ENCODE measurements around the gene TRIM43.
"Not testable (repeated sequence)": the region's sequence is repeated elsewhere in the genome, so short reads cannot be mapped to it uniquely, and the experiment has no call there.

Gene TRIM43

GRCh38 chr2:95589777-95590536, 1.8 kb upstream of the TRIM43 start:
- H3K4me3 ChIP-seq (ENCODE audit: insufficient read depth, low read depth, low read length); H3K27me3 ChIP-seq (ENCODE audit: control insufficient read depth, insufficient read depth, low read length, poor library complexity, severe bottlenecking); H3K9me3 ChIP-seq (ENCODE audit: control insufficient read depth, low read length); H3K4me1 ChIP-seq (ENCODE audit: control insufficient read depth, insufficient read depth, low read length); H3K27ac ChIP-seq (ENCODE audit: insufficient read depth, low read depth, low read length, poor library complexity, severe bottlenecking); H3K36me3 ChIP-seq (ENCODE audit: control insufficient read depth, insufficient read depth, low read length): not testable (repeated sequence)
- WGBS, 2 experiments = 98% methylated on average over 4 of the region's 4 CpGs; no CpG with 5 or more reads in 1 of the 2 experiments

GRCh38 chr2:95592973-95593372, 1.2 kb downstream of the TRIM43 start:
- 91 to 93% methylated on average over 13 of the region's 13 CpGs for WGBS, 2 experiments
- H3K27ac ChIP-seq (ENCODE audit: insufficient read depth, low read depth, low read length, poor library complexity, severe bottlenecking); H3K36me3 ChIP-seq (ENCODE audit: control insufficient read depth, insufficient read depth, low read length); H3K4me3 ChIP-seq (ENCODE audit: insufficient read depth, low read depth, low read length); H3K27me3 ChIP-seq (ENCODE audit: control insufficient read depth, insufficient read depth, low read length, poor library complexity, severe bottlenecking); H3K9me3 ChIP-seq (ENCODE audit: control insufficient read depth, low read length); H3K4me1 ChIP-seq (ENCODE audit: control insufficient read depth, insufficient read depth, low read length): not testable (repeated sequence)

GRCh38 chr2:95595012-95595411, 3.2 kb downstream of the TRIM43 start:
- 86 to 97% methylated on average over 1 of the region's 2 CpGs for WGBS, 2 experiments
- not testable (repeated sequence) for H3K4me3 ChIP-seq (ENCODE audit: insufficient read depth, low read depth, low read length); H3K27ac ChIP-seq (ENCODE audit: insufficient read depth, low read depth, low read length, poor library complexity, severe bottlenecking); H3K27me3 ChIP-seq (ENCODE audit: control insufficient read depth, insufficient read depth, low read length, poor library complexity, severe bottlenecking); H3K4me1 ChIP-seq (ENCODE audit: control insufficient read depth, insufficient read depth, low read length); H3K36me3 ChIP-seq (ENCODE audit: control insufficient read depth, insufficient read depth, low read length); H3K9me3 ChIP-seq (ENCODE audit: control insufficient read depth, low read length)

DNA sequence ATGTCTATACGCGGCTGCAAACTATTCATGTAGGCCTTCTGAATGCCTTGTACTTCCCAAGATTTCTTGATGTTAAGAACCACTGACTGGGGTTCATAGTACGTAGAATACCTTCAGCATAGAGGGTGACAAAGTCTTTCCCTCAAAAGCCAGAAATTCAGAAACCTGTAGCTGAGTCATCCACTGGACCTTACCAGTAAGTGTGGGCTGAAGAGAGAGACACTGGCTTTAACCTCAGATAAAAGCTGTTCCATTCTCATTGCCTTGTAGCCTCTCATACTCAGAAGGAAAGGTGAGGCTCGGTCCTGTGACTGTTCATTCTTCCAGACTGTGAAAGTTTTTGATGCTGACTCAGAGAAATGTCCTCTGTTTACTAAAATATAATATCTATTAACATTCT, 9.5 kb downstream of the TRIM43 start:
- not testable (repeated sequence) for H3K9me3 ChIP-seq (ENCODE audit: control insufficient read depth, low read length); H3K27ac ChIP-seq (ENCODE audit: insufficient read depth, low read depth, low read length, poor library complexity, severe bottlenecking); H3K4me3 ChIP-seq (ENCODE audit: insufficient read depth, low read depth, low read length); H3K4me1 ChIP-seq (ENCODE audit: control insufficient read depth, insufficient read depth, low read length); H3K36me3 ChIP-seq (ENCODE audit: control insufficient read depth, insufficient read depth, low read length); H3K27me3 ChIP-seq (ENCODE audit: control insufficient read depth, insufficient read depth, low read length, poor library complexity, severe bottlenecking)
- no CpG with 5 or more reads among the region's 4 CpGs for WGBS, 2 experiments

GRCh38 chr2:95602146-95602545, 10.3 kb downstream of the TRIM43 start:
- H3K27me3 ChIP-seq (ENCODE audit: control insufficient read depth, insufficient read depth, low read length, poor library complexity, severe bottlenecking); H3K27ac ChIP-seq (ENCODE audit: insufficient read depth, low read depth, low read length, poor library complexity, severe bottlenecking); H3K9me3 ChIP-seq (ENCODE audit: control insufficient read depth, low read length): not testable (repeated sequence)

GRCh38 chr2:95608356-95608755, 16.6 kb downstream of the TRIM43 start:
- not testable (repeated sequence) for H3K27ac ChIP-seq (ENCODE audit: insufficient read depth, low read depth, low read length, poor library complexity, severe bottlenecking); H3K9me3 ChIP-seq (ENCODE audit: control insufficient read depth, low read length); H3K27me3 ChIP-seq (ENCODE audit: control insufficient read depth, insufficient read depth, low read length, poor library complexity, severe bottlenecking); H3K4me1 ChIP-seq (ENCODE audit: control insufficient read depth, insufficient read depth, low read length); H3K4me3 ChIP-seq (ENCODE audit: insufficient read depth, low read depth, low read length); H3K36me3 ChIP-seq (ENCODE audit: control insufficient read depth, insufficient read depth, low read length)
- WGBS, 2 experiments = no CpG with 5 or more reads among the region's 3 CpGs

More at GRCh38 chr2:95602146-95602545, 10.3 kb downstream of the TRIM43 start:
- not testable (repeated sequence) for H3K36me3 ChIP-seq (ENCODE audit: control insufficient read depth, insufficient read depth, low read length); H3K4me3 ChIP-seq (ENCODE audit: insufficient read depth, low read depth, low read length); H3K4me1 ChIP-seq (ENCODE audit: control insufficient read depth, insufficient read depth, low read length)

DNA sequence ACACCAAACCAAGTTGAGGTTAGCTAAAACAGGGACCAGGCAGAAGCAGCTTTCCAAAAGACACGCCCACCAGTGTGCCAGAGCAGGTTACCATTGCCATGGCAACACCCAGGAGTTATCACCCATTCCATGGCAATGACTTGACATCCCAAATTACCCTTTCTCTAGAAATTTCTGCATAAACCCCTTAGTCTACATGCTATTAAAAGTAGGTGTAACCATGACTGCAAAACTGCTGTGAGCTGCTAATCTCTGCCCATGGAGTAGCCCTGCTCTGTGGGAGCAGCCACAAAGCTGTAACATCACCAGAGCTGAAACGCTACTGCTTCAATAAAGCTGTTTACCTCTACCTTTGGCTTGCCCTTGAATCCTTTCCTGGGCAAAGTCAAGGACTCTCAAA, 18.0 kb downstream of the TRIM43 start:
- H3K4me1 ChIP-seq (ENCODE audit: control insufficient read depth, insufficient read depth, low read length); H3K9me3 ChIP-seq (ENCODE audit: control insufficient read depth, low read length); H3K27ac ChIP-seq (ENCODE audit: insufficient read depth, low read depth, low read length, poor library complexity, severe bottlenecking); H3K27me3 ChIP-seq (ENCODE audit: control insufficient read depth, insufficient read depth, low read length, poor library complexity, severe bottlenecking); H3K36me3 ChIP-seq (ENCODE audit: control insufficient read depth, insufficient read depth, low read length); H3K4me3 ChIP-seq (ENCODE audit: insufficient read depth, low read depth, low read length): not testable (repeated sequence)
- WGBS, 2 experiments = no CpG with 5 or more reads among the region's 2 CpGs

DNA sequence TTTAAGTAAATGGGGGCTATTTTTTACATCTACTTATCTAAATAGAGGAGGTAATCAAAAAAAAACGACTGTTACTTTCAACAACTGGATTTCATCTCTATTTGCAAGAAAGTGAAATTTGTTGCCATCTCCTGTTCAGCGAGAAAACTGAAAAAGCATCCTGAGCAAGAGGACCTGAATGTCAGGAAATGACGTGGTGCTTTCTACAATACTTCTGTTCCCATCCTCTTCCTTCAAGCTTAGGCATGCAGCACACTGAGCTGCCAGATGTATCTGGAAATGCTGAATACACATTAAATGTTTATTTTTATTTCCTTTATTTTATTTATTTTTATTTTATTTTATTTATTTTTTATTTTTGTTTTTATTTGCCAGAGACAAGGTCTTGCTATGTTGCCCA, 21.2 kb downstream of the TRIM43 start:
- H3K36me3 ChIP-seq (ENCODE audit: control insufficient read depth, insufficient read depth, low read length); H3K4me1 ChIP-seq (ENCODE audit: control insufficient read depth, insufficient read depth, low read length); H3K9me3 ChIP-seq (ENCODE audit: control insufficient read depth, low read length); H3K27me3 ChIP-seq (ENCODE audit: control insufficient read depth, insufficient read depth, low read length, poor library complexity, severe bottlenecking); H3K27ac ChIP-seq (ENCODE audit: insufficient read depth, low read depth, low read length, poor library complexity, severe bottlenecking); H3K4me3 ChIP-seq (ENCODE audit: insufficient read depth, low read depth, low read length): not testable (repeated sequence)
- WGBS, 2 experiments = no CpG with 5 or more reads among the region's 3 CpGs

DNA sequence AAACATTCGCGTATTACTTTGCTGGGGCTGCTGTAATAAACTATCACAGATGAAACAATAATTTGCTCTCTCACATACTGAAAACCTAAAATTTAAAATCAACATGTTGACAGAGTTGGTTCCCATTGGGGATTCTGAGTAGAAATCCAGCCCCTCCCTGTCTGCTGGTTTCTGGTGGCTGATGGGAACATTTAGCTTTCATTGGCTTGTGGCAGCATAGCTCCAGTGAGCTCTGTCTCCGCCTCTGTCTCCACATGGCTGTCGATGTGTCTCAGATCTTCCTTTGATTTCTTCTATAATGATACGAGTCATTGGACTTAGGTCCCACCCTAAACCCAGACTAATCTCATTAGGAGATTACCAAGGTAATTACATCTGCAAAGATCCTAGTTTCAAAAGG, 30.9 kb downstream of the TRIM43 start:
- not testable (repeated sequence) for H3K4me1 ChIP-seq (ENCODE audit: control insufficient read depth, insufficient read depth, low read length); H3K27ac ChIP-seq (ENCODE audit: insufficient read depth, low read depth, low read length, poor library complexity, severe bottlenecking); H3K36me3 ChIP-seq (ENCODE audit: control insufficient read depth, insufficient read depth, low read length); H3K4me3 ChIP-seq (ENCODE audit: insufficient read depth, low read depth, low read length); H3K9me3 ChIP-seq (ENCODE audit: control insufficient read depth, low read length); H3K27me3 ChIP-seq (ENCODE audit: control insufficient read depth, insufficient read depth, low read length, poor library complexity, severe bottlenecking)
- WGBS, 2 experiments = no CpG with 5 or more reads among the region's 5 CpGs

DNA sequence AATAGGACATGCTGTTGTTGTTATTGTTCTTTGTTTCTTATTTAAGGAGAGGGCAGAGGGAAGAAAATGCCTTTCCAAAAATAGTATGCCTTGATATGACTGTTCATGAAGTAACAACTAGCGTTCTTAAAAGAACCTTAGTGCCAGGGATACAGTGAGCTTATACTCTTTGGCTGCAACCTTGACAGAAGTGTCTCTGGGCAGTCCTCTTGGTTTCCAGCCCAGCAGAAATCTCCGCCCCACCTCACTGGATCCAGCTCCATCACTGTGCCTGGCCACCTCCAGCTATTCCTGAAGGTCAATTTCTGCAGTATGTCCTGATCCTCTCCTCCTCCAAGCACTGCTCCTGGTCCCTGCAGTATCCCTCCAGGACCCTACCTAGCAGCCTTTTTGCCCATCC, 39.2 kb downstream of the TRIM43 start:
- H3K27me3 ChIP-seq (ENCODE audit: control insufficient read depth, insufficient read depth, low read length, poor library complexity, severe bottlenecking); H3K36me3 ChIP-seq (ENCODE audit: control insufficient read depth, insufficient read depth, low read length); H3K27ac ChIP-seq (ENCODE audit: insufficient read depth, low read depth, low read length, poor library complexity, severe bottlenecking); H3K4me1 ChIP-seq (ENCODE audit: control insufficient read depth, insufficient read depth, low read length); H3K4me3 ChIP-seq (ENCODE audit: insufficient read depth, low read depth, low read length); H3K9me3 ChIP-seq (ENCODE audit: control insufficient read depth, low read length): not testable (repeated sequence)
- WGBS, 2 experiments = no CpG with 5 or more reads among the region's 2 CpGs

- not testable (repeated sequence) for H3K4me3 ChIP-seq (ENCODE audit: insufficient read depth, low read depth, low read length); H3K4me1 ChIP-seq (ENCODE audit: control insufficient read depth, insufficient read depth, low read length); H3K27me3 ChIP-seq (ENCODE audit: control insufficient read depth, insufficient read depth, low read length, poor library complexity, severe bottlenecking); H3K27ac ChIP-seq (ENCODE audit: insufficient read depth, low read depth, low read length, poor library complexity, severe bottlenecking); H3K9me3 ChIP-seq (ENCODE audit: control insufficient read depth, low read length); H3K36me3 ChIP-seq (ENCODE audit: control insufficient read depth, insufficient read depth, low read length)
- WGBS, 2 experiments = no CpG with 5 or more reads among the region's 2 CpGs
These were observed 41.9 kb downstream of the TRIM43 start for GRCh38 chr2:95633626-95634259.

Measured in ectodermal cell (in vitro differentiated cells).